Activated CD4-positive, alpha-beta T cell treated with anti-CD3 and anti-CD28 coated beads for 4 hours (primary cell): Measurements from ENCODE around the gene WDR19.
A peak's percentile ranks its signal among the peaks of the same experiment; 100 is the strongest.
"Not testable (repeated sequence)": the region's sequence is repeated elsewhere in the genome, so short reads cannot be mapped to it uniquely, and the experiment has no call there.

Experiments used
- DNase-seq, 2 donors: peaks; one replicate each; pipeline ENCODE4 v3.0.0-alpha.2; 2020

The WDR19 gene

DNA sequence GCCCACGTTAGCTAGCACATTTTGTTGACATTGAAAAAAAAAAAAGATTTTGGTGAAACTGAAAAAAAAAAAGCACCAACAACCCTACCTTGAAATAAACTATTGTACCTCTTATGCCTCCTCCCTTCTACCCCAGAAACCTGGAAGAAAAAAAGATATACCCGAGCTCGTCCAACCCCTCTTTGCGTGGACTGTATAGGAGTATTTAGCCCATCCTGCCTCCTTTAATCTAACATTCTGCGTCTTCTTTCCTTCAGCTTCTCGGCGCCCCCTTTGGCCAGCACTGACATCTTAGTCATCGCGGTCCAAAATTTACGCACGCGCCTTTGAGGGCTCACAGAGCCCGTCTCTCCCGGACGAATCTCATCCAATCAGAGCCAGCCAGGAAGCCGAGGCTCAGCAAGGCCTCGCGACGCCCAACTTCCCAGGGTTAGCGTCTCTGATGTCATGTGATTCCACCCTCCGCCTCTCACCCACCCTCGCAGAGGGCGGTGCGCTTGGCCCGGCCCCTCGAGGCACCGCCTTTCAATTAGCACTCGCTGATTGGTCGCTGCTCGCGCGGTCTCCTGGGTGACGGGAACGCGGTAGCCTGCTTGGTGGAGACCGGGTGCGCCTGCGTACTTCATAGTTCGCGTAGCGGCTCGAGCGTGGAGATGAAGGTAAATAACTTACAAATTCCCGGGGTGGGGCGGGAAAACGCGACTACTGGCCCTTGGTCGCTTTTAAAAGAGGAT lies at the start of gene WDR19:
Gene WDR19, plus strand, starts transcription at position 625 of the 734 bp plus-strand sequence. Its CDS starts 29 bp downstream, at position 654.
- DNase-seq: peak; percentile 98

GRCh38 chr4:39133623-39134022 lies 48.7 kb upstream of the WDR19 start:
- no peak for DNase-seq

- DNase-seq: no peak
Observed at GRCh38 chr4:39134683-39135306, 47.5 kb upstream of the WDR19 start.

DNA sequence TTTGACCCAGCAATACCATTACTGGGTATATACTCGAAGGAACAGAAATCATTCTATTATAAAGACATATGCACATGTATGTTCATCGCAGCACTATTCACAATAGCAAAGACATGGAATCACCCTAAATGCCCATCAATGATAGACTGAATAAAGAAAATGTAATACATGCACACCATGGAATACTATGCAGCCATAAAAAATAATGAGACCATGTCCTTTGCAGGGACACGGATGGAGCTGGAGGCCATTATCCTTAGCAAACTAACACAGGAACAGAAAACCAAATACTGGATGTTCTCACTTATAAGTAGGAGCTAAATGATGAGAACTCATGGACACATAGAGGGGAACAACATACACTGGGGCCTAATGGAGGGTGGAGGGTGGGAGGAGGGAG lies 44.1 kb upstream of the WDR19 start:
- not testable (repeated sequence) for DNase-seq

DNA sequence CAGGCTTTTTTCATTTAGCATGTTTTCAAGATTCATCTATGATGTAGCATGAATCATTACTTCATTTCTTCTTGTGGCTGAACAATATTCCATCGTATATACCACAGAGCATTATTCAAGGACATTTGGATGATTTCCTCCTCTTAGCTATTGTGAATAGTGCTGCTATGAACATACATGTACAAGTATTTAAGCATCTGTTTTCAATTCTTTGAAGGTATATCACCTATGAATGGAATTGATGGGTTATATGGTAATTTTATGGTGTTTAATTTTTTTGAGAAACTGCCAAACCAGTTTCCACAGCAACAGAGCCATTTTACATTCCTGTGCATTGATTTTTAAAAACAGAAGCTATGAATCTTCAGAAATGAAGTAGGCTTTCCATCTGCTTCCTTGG lies 36.1 kb upstream of the WDR19 start:
- DNase-seq: no peak

DNA sequence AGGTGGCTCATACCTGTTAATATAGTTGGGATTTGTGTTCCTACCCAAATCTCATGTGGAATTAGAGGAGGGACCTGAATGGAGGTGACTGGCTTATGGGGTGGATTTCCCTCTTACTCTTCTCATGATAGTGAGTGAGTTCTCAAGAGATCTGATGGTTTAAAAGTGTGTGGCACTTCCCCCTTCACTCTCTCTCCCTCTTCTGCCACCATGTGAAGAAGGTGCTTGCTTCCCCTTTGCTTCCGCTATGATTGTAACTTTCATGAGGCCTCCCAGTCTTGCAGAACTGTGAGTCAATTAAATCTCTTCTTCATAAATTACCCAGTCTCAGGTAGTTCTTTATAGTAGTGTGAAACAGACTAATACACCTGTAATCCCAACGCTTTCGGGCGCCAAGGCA lies 28.3 kb upstream of the WDR19 start:
- no peak for DNase-seq

DNA sequence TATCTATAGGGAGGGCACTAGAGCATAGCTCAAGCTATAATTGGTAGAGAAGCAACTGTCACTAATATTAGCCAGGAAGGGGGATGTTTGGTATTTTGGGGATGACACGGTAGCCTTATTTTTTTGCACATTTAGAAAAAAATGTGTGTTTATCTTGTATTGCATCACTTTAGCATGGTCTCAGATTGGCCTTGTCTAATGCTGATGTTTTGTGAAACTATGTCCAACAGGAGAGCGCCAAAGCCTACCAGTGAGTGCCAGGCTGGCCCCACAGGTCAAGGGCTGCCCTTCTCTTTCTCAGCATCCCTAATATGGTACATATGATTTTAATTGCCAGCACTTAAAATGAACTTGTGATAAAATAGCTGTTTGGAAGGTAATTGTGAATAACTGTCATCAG lies 24.8 kb upstream of the WDR19 start:
- no peak for DNase-seq

GRCh38 chr4:39166177-39166576 lies 16.2 kb upstream of the WDR19 start:
- DNase-seq: no peak

- no peak for DNase-seq
Observed at GRCh38 chr4:39166669-39167068, 15.7 kb upstream of the WDR19 start.

DNA sequence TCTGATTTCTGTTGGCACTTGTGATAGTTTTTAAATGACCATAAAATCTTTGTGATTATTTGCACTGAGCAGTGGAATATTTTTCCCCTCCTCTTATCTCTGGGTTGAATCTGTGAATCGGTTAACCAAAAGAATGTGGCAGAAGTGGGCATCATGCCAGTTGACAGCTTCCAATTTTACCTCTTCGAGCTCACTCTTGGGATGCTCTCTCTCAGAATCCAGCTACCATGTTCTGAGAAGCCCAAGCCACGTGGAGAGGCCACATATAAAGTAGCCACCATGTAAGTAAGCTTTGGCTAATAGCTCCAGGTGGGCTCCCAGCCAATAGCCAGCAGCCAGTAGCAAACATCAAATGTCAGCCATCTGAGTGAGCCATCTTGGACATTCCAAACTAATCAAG lies 12.9 kb upstream of the WDR19 start:
- DNase-seq: no peak

GRCh38 chr4:39170301-39170700 lies 12.0 kb upstream of the WDR19 start:
- no peak for DNase-seq

DNA sequence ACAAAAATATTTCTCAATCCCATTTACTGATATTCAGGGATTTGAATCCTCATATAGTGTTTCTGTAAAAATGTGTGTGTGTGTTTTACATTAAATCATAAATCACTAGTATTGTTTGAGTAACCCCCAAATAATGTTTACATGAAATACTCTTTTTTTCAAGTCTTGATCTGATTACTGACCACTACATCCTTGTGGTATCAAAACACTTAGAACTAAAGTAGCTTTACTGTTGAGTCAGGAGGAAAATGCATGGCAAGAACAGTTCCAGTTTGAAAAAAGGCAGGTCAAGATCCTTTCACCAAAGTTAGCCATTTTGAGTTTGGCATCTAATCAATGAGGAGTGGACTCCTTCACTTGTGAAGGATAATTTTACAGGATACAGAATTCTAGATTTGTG lies 3.6 kb upstream of the WDR19 start:
- no peak for DNase-seq

DNA sequence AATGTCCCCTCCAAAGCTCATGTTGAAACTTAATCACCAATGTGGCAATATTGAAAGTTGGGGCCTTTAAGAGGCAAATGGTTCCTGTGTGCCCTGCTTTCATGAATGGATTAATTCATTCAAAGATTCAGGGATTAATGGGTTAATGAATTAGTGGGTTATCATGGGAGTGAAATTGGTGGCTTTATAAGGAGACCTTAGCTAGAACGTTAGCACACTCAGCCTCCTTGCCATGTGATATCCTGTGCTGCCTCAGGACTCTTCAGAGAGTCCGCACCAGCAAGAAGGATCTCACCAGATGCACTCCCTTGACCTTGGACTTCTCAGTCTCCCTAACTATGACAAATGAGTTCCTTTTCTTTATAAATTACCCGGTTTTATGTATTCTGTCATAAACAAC lies 2.6 kb upstream of the WDR19 start:
- no peak for DNase-seq

DNA sequence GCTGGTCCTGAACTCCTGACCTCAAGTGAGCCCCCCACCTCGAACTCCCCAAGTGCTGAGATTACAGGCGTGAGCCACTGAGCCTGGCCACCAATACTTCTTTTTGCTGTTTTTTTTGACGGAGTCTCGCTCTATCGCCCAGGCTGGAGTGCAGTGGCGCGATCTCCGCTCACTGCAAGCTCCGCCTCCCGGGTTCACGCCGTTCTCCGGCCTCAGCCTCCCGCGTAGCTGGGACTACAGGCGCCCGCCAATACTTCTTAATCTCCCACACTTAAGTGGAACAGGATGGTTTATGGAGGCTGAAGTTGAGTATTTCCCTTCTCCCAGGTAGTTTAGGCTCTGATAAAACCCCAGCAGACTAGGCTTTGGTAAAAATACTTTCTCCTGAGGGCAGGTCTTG lies 1.7 kb upstream of the WDR19 start:
- not testable (repeated sequence) for DNase-seq

DNA sequence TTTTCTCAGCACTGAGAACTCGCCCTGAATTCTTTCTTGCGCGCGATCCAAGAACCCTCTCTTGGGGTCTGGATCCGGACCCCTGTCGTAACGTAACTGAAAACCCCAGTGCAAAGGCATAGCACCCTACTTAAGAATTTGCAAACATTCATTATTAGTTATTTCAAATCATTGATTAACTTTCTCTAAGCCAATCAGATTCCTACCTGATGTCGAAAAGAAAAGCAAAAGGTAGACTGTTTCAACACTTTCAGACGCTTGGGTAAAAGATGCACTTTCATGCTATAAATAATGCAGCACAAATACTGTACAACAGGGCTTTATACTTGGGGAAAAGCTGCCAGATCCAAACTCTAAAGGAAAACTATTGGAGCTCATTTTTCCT lies 817 bp upstream of the WDR19 start:
- no peak for DNase-seq

DNA sequence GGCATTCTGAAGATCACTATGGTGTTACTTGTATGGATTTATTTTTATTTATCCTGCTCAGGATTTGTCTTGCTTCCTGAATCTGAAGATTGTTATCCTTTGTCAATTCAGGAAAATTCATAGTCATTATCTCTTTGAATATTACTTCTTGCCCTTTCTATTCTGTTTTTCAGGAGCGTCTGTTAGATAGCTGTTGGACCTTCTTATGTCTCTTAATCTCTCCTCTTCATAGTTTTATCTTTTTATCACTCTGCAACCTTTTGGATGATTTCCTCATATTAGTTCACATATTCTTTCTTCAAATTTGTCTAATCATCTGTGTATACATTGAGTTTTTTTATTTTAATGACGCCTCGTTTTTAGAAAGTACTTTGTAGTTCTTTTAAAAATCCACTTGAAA lies 19.6 kb downstream of the WDR19 start:
- DNase-seq: no peak

- no peak for DNase-seq
Observed at GRCh38 chr4:39204543-39204942, 22.2 kb downstream of the WDR19 start.

DNA sequence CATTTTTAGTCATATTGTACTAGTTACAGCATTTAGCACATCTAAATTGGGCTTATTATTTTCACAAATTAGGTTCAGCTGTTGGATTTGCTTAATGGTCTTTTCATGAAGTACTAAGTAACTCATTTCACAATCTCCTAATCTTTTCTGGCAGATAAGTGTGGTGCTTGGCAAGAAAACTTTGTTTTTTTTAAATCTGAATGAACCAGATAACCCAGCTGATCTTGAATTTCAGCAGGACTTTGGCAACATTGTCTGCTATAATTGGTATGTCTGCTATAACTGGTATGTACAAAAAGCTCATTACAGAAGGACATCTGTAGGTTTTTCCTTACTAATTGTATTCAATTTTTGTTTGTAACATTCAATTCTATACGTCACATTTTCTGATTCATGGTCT lies 22.7 kb downstream of the WDR19 start:
- DNase-seq: no peak

DNA sequence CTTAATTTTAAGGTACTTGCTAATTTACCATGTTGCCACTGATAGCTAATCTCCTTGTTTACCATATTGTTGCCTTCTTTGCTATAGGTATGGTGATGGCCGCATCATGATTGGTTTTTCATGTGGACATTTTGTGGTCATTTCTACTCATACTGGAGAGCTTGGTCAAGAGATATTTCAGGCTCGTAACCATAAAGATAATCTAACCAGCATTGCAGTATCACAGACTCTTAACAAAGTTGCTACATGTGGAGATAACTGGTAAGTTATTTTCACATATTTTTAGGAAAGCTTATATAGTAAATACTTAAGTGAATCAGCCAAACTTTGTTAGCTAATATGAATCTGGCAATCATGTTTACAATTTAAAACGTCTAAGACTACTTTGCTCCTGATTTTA lies 23.1 kb downstream of the WDR19 start:
- DNase-seq: no peak

GRCh38 chr4:39227906-39228305 lies 45.6 kb downstream of the WDR19 start:
- no peak for DNase-seq

GRCh38 chr4:39228377-39228776 lies 46.0 kb downstream of the WDR19 start:
- no peak for DNase-seq

DNA sequence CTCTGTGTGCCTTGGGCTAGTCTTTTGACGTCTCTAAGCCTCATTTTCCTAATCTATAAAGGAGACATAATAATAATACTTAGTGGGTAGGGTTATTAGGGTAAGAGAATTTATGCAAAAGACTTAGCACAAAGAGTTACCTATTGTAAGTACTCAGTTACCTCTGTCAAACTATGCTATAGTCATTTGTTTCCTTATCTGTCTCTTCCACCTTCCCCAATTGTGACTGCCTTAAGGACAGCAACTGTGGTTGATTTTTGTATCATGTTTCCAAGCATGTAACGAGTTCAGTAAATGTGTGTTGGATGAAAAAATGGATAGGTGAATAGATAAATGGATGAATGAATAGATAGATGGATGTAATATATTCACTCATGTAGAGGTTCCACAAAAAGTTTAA lies 48.1 kb downstream of the WDR19 start:
- no peak for DNase-seq

DNA sequence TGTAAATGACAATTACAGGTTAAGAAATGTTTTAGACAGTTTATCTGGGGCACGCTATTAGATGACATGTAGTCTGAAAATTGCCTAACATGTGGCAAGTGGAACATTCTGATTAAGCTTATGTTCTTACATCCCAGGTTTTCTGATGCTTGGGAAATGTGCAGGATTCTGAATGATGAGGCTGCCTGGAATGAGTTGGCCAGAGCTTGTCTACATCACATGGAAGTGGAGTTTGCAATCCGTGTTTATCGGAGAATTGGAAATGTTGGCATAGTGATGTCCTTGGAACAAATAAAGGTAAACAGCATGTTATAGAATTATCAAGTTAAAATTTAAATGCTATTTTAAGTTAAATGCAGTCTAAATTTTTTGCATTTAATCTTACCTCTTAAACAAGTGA lies 49.3 kb downstream of the WDR19 start:
- DNase-seq: no peak

DNA sequence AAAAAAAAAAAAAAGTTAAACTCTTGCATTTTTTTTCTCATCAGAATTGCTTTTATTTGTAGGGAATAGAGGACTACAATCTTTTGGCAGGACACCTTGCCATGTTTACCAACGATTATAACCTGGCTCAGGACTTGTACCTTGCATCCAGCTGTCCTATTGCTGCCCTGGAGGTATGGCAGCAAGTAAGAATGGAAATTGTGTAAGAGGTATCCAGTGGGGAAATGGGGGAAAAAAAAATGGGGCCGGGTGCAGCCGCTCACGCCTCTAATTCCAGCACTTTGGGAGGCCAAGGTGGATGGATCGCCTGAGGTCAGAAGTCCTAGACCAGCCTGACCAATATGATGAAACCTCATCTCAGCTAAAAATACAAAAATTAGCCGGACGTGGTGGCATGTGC lies 49.8 kb downstream of the WDR19 start:
- no peak for DNase-seq

DNA sequence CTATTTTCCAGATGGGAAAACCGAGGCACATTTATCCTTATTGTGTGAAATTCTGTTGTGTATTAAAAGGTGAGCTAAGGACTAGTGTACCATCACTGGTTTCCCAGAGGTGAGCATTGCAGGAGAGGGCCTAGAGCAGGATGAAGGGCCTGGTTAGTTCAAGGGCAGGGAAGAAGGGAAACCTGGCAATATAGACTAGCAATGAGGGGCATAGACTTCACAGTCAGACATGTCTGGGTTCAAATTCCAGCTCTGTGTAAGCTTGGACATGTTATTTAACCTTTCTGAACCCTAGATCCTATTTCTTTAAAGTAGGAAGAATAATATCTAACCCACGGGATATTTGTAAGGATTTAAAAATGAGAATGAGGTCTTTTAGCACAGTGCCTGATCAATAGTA lies 50.8 kb downstream of the WDR19 start:
- no peak for DNase-seq
